HepG2 (cell line): ENCODE results near the gene HEMK1. TPM values are rescaled to one million over a fixed set of nuclear protein-coding genes. Genes with fewer than 3 reads are reported as not detected.

ENCODE experiments used
- ATAC-seq: fragments of 200-7000 bp; cut with Tn5 transposase; 3 replicates; pipeline ENCODE4 v1.9.1; 2020; ENCODE audit warnings: mild to moderate bottlenecking, moderate library complexity
- BruUV-seq: library from RNA; stranded (reverse); fragments of 400-500 nt; replicated peaks from 2 replicates; lab custom pipeline; 2021; lab: Mats Ljungman, UMichigan
- CTCF ChIA-PET: fragments of 300-600 bp; formaldehyde crosslinking; extraction: SDS; loops from one replicate; lab custom pipeline; 2021; ENCODE audit warnings: low total read pairs, inconsistent platforms, low intra/inter-chr PET ratio; lab: Yijun Ruan, JAX
- POLR2A ChIA-PET: fragments of 350-600 bp; sonication (Branson Sonifier 250); formaldehyde crosslinking; loops from one replicate; lab custom pipeline; 2020; ENCODE audit warnings: antibody characterized with exemption, inconsistent platforms; lab: Yijun Ruan, JAX
- DNase-seq: peaks from one replicate; pipeline ENCODE4 v3.0.0-alpha.2; 2015; ENCODE audit warnings: low spot score
- FAIRE-seq: peaks from 3 replicates; lab custom pipeline; 2011; peaks lifted over from hg19 to GRCh38; lab: Jason Lieb, UNC
- H2AFZ ChIP-seq: one replicate; pipeline ENCODE4 v1.6.1; 2011; ENCODE audit warnings: low read length, inconsistent platforms
- H3K27ac ChIP-seq: fragments of 300-600 bp; 3 replicates; pipeline ENCODE4 v1.8.0; 2011; ENCODE audit warnings: mixed run types, mild to moderate bottlenecking, mixed read lengths, low read length, inconsistent platforms; ENCODE audit not compliant: insufficient read depth; ENCODE audit errors: extremely low read length
- H3K27me3 ChIP-seq, 2 experiments: fragments of 200-600 bp in 1 of 2; 2 replicates in 1 of 2; 3 replicates in 1 of 2; pipeline versions ENCODE4 v1.6.0 to v1.8.0; 2011; ENCODE audit warnings: low read length in 2 of 2, mild to moderate bottlenecking in 2 of 2, moderate library complexity in 2 of 2, inconsistent platforms in 1 of 2; ENCODE audit not compliant: insufficient read depth in 2 of 2, control insufficient read depth in 1 of 2
- H3K36me3 ChIP-seq, 2 experiments: fragments of 200-600 bp in 1 of 2; replicated peaks in 1 of 2; 2 replicates in 1 of 2; 3 replicates in 1 of 2; pipeline versions ENCODE4 v1.5.1 to v1.8.0; 2011; ENCODE audit warnings: low read length in 2 of 2, inconsistent platforms in 1 of 2; ENCODE audit not compliant: insufficient read depth in 2 of 2, control insufficient read depth in 1 of 2
- H3K4me1 ChIP-seq: 2 replicates; pipeline ENCODE4 v1.5.1; 2012; ENCODE audit warnings: low read length, inconsistent platforms; ENCODE audit not compliant: insufficient read depth
- H3K4me2 ChIP-seq: 2 replicates; pipeline ENCODE4 v1.6.0; 2011; ENCODE audit warnings: low read depth, low read length, inconsistent platforms
- H3K4me3 ChIP-seq, 3 experiments: fragments of 200-600 bp in 1 of 3; sonication (generic), shearing (Covaris generic) in 1 of 3; replicated peaks in 1 of 3; 2 replicates each; pipeline ENCODE4 v1.5.1; 2011 to 2016; ENCODE audit warnings: low read length in 3 of 3, inconsistent platforms in 2 of 3, low read depth in 2 of 3, mild to moderate bottlenecking in 2 of 3, control low read depth in 1 of 3, mixed read lengths in 1 of 3; ENCODE audit not compliant: insufficient read depth in 1 of 3
- H3K79me2 ChIP-seq: one replicate; pipeline ENCODE4 v1.6.1; 2011; ENCODE audit warnings: low read length, inconsistent platforms; ENCODE audit not compliant: insufficient read depth
- H3K9ac ChIP-seq: 2 replicates; pipeline ENCODE4 v1.6.0; 2011; ENCODE audit warnings: mild to moderate bottlenecking, low read depth, low read length, inconsistent platforms; ENCODE audit not compliant: insufficient read depth
- H3K9me3 ChIP-seq: 2 replicates; pipeline ENCODE4 v1.5.1; 2012; ENCODE audit warnings: mild to moderate bottlenecking, low read length
- H4K20me1 ChIP-seq: 2 replicates; pipeline ENCODE4 v1.6.0; 2011; ENCODE audit warnings: inconsistent platforms, mild to moderate bottlenecking, low read length, moderate library complexity; ENCODE audit not compliant: insufficient read depth
- ADNP ChIP-seq: sonication (generic); formaldehyde crosslinking; IDR thresholded peaks from 2 replicates; pipeline ENCODE4 v1.4.0; 2020; ENCODE audit warnings: missing genetic modification reagents
- FOXM1 ChIP-seq: sonication (generic); formaldehyde crosslinking; IDR thresholded peaks from 2 replicates; pipeline ENCODE4 v1.5.0; 2020; ENCODE audit warnings: missing genetic modification reagents
- MEIS2 ChIP-seq: sonication (generic); formaldehyde crosslinking; IDR thresholded peaks from 2 replicates; pipeline ENCODE4 v1.9.0; 2021; ENCODE audit warnings: mild to moderate bottlenecking, missing genetic modification reagents
- NFRKB ChIP-seq: fragments of 450-650 bp; IDR thresholded peaks from 2 replicates; pipeline ENCODE4 v1.6.1; 2017
- NPAS2 ChIP-seq: sonication (generic); formaldehyde crosslinking; IDR thresholded peaks from 2 replicates; pipeline ENCODE4 v1.8.0; 2022; ENCODE audit warnings: mild to moderate bottlenecking, missing genetic modification reagents, borderline replicate concordance
- NR1H2 ChIP-seq: sonication (generic); formaldehyde crosslinking; IDR thresholded peaks from 2 replicates; pipeline ENCODE4 v1.8.1; 2022; ENCODE audit warnings: low read depth, missing genetic modification reagents, borderline replicate concordance
- PAX8 ChIP-seq: sonication (generic); formaldehyde crosslinking; IDR thresholded peaks from 2 replicates; pipeline ENCODE4 v1.8.0; 2022; ENCODE audit warnings: mild to moderate bottlenecking, missing genetic modification reagents, borderline replicate concordance
- SMARCC2 ChIP-seq: fragments of 450-650 bp; IDR thresholded peaks from 2 replicates; pipeline ENCODE4 v1.6.1; 2017; ENCODE audit warnings: antibody characterized with exemption, mild to moderate bottlenecking
- SMC3 ChIP-seq: IDR thresholded peaks from 2 replicates; pipeline ENCODE4 v1.6.1; 2011; ENCODE audit warnings: low read length, improper control_type of control experiment
- SOX13 ChIP-seq, 3 experiments: fragments of 450-650 bp in 1 of 3; sonication (generic) in 1 of 3; formaldehyde crosslinking in 1 of 3; IDR thresholded peaks in 2 of 3; conservative IDR thresholded peaks in 1 of 3; 2 replicates each; pipeline versions ENCODE4 v1.5.0 to v1.6.1; 2016 to 2020; ENCODE audit warnings: antibody characterized with exemption in 1 of 3, mild to moderate bottlenecking in 1 of 3, missing compliant biosample characterization in 1 of 3, missing genetic modification reagents in 1 of 3, moderate library complexity in 1 of 3
- SRSF4 ChIP-seq: fragments of 200-400 bp; formaldehyde crosslinking; IDR thresholded peaks from one replicate; pipeline ENCODE4 v1.6.1; 2018; ENCODE audit warnings: mild to moderate bottlenecking, low read depth, low read length, moderate library complexity; ENCODE audit not compliant: poor library complexity, severe bottlenecking
- TAF15 ChIP-seq: fragments of 200-400 bp; formaldehyde crosslinking; IDR thresholded peaks from one replicate; pipeline ENCODE4 v1.6.1; 2018; ENCODE audit warnings: mild to moderate bottlenecking, low read depth, low read length; ENCODE audit not compliant: poor library complexity, severe bottlenecking
- TEAD3 ChIP-seq: optimal IDR thresholded peaks from 2 replicates; pipeline ENCODE3; 2016; ENCODE audit warnings: borderline replicate concordance
- ZNF101 ChIP-seq: sonication (generic); formaldehyde crosslinking; IDR thresholded peaks from 2 replicates; pipeline ENCODE4 v1.4.0; 2020; ENCODE audit warnings: mild to moderate bottlenecking, low read depth, missing genetic modification reagents, borderline replicate concordance
- ZNF350 ChIP-seq: sonication (generic); formaldehyde crosslinking; IDR thresholded peaks from 2 replicates; pipeline ENCODE4 v1.4.0; 2020; ENCODE audit warnings: mild to moderate bottlenecking, low read depth, missing genetic modification reagents, borderline replicate concordance
- ZNF646 ChIP-seq: sonication (generic); formaldehyde crosslinking; IDR thresholded peaks from 2 replicates; pipeline ENCODE4 v1.9.0; 2021; ENCODE audit warnings: mild to moderate bottlenecking, missing genetic modification reagents
- WGBS: methylation state at CpG from one replicate; pipeline ENCODE4 v1.1.6; 2017; ENCODE audit warnings: low lambda C conversion rate; 5-methylcytosine and 5-hydroxymethylcytosine counted together
- in situ Hi-C: cut with HindIII; loops from 2 replicates; pipeline ENCODE4 v1.10.0; 2017; ENCODE audit warnings: low pct_unique_long_range_greater_than_20kb; ENCODE audit not compliant: extremely low pct_ligation_motif_present
- intact Hi-C: fragments of 100-400 bp; cut with micrococcal nuclease; formaldehyde crosslinking; loops from one replicate; pipeline ENCODE4 v1.10.0; 2022; ENCODE audit not compliant: unreplicated experiment
- polyA plus RNA-seq, 8 experiments: library from polyadenylated mRNA; depleted of rRNA in 3 of 8; stranded (reverse) in 7 of 8; unstranded in 1 of 8; fragments of >200 nt; fragmentation: Illumina TruSeq in 4 of 8; extraction: Trizol in 4 of 8; gene quantifications; 2 replicates each; pipeline versions ENCODE4 v1.2.1 to v1.2.3, GENCODE V29; 2011 to 2016; ENCODE audit warnings: low read depth in 4 of 8, missing spikeins in 1 of 8, mixed read lengths in 1 of 8; ENCODE audit not compliant: insufficient read depth in 1 of 8
- total RNA-seq, 5 experiments: library from RNA; depleted of rRNA; stranded (reverse); fragments of >200 nt; fragmentation: Illumina TruSeq; extraction: Trizol; gene quantifications; 2 replicates each; pipeline ENCODE4 v1.2.3, GENCODE V29; 2016; ENCODE audit warnings: low read depth in 1 of 5

HEMK1 gene
- total and polyA plus RNA-seq, 2 of the 13 experiments (the other 11 are each of a cell fraction or from before 2014, with no cell fraction given), result 9.8 to 12.6 TPM

- BruUV-seq, result no TSS peak
- peaks cover 3% of the 10 kb centered on the region for H3K79me2 ChIP-seq
- FAIRE-seq, result no peak
Measured at GRCh38 chr3:50622881-50623280, 53.6 kb downstream of the HEMK1 start.

More at GRCh38 chr3:50622881-50623280, 53.6 kb downstream of the HEMK1 start:
- DNase-seq, result no peak
- Histone ChIP-seq H4K20me1 (no peaks in the 10 kb centered on the region), H2AFZ (no peak overlapping the region), H3K4me3 (no peak overlapping the region), H3K36me3 (peaks cover 3 to 10% of the 10 kb centered on the region in 2 experiments; a peak in 2 of 5 replicates), H3K27me3 (no peaks in the 10 kb centered on the region), H3K9ac (no peak overlapping the region), H3K27ac (no peak overlapping the region), H3K4me2 (no peak overlapping the region), H3K4me1 (peaks cover 38% of the 10 kb centered on the region), H3K9me3 (no peaks in the 10 kb centered on the region)
- POLR2A ChIA-PET, result no interaction called here
- TF ChIP-seq ZNF101 (CRISPR knock-in tag) (no peak), MEIS2 (no peak), SOX13 (IDR thresholded peaks at IDR 0.05) (no peak), SOX13 (CRISPR knock-in tag; conservative IDR thresholded peaks at IDR 0.05 in 1 of 2, IDR thresholded peaks at IDR 0.05 in 1 of 2) (no peak), TEAD3 (no peak), PAX8 (CRISPR knock-in tag) (no peak), NPAS2 (CRISPR knock-in tag) (no peak), NR1H2 (CRISPR knock-in tag) (no peak), TAF15 (no peak), FOXM1 (no peak), SRSF4 (no peak), SMARCC2 (no peak), ZNF646 (CRISPR knock-in tag) (no peak), ZNF350 (CRISPR knock-in tag) (no peak), NFRKB (no peak), SMC3 (no peak), ADNP (CRISPR knock-in tag) (no peak)
- no peak for ATAC-seq
- 96% methylated on average over 3 of the region's 3 CpGs for WGBS
- in situ Hi-C loops (no loop called here), intact Hi-C loops (no loop called here)
- CTCF ChIA-PET, result no interaction called here
